NK-92 (cell line): Measurements from ENCODE around the gene TGIF2.
"Not testable (repeated sequence)": the region's sequence is repeated elsewhere in the genome, so short reads cannot be mapped to it uniquely, and the experiment has no call there.

Source experiments
- DNase-seq: peaks from one replicate; lab custom pipeline; 2025; ENCODE audit not compliant: unreplicated experiment; lab: John Stamatoyannopoulos, UW

Gene TGIF2

DNA sequence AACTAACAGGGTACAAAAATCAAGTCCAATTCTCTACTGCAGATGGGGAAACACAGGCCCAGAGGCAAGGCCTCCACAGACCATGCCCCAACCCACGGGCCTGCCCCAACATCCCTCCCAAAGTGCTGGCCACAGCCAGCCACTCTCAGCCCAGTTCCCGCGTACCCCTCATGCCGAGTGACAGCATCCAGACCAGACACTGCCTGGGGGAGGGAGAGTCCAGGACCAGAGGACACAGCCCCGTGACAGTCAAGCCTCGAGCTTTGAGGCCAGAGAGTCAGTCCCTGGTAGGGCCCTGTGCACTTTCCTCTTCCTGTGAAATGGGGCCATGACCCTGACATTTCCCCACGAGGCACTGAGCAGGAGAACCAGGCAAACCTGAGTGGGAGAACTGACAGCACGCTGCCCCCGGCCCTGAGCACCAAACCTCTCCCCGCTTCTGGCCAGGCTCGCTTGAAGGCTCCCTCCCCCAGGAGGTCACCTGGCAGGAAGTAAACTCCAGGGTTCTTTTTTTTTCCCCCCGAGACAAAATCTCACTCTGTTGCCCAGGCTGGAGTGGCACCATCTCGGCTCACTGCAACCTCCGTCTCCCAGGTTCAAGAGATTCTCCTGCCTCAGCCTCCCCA, 27.2 kb upstream of the TGIF2 start:
- DNase-seq = no peak

DNA sequence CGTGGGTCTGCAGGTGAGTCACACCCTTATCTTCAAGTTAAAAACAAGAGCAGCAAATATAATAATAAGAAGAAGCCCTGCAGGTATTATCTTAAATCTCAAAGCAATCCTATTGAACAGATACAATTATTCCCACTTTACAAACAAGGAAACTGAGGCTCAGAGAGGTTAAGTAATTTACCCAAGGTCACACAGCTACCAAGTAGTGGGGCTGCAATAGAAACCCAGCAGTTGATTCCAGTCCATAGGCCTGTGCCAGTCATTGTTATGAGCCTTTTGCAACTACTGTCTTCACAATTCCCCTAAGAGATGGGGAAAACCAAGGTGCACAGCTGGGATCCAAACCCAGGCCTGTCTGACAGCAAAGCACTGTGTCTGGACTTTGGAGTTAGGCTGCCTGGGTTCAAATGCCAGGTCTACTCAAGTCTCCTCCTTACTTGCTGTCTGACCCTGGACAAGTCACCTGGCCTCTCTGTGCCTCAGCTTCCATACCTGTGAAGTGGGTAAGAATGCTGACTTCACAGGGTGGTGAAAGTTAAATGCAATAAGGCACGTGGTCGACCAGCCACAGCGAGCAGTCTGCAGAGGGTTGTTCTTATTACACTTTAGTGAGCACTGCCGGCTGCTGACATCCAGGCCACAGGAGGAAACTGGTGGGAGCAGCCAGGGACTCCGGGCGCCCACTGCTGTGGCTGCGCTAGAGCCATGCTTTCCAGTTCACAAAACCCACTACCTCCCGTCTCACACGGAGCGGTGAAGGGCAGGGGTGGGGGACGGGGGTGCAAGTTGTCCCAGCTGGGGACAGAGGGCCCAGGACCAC, 26.0 kb upstream of the TGIF2 start:
- DNase-seq = no peak

DNA sequence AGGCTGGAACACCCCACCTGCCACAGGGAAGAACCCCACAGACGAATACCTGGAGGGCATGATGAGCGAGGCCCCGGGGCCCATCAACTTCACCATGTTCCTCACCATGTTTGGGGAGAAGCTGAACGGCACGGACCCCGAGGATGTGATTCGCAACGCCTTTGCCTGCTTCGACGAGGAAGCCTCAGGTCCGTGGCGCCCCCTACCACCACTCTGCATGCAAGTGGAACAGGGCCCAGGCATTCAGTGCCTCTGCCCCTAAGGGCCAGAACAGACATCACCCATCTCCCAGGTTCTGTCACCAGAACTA, 25.4 kb upstream of the TGIF2 start:
- DNase-seq = no peak

DNA sequence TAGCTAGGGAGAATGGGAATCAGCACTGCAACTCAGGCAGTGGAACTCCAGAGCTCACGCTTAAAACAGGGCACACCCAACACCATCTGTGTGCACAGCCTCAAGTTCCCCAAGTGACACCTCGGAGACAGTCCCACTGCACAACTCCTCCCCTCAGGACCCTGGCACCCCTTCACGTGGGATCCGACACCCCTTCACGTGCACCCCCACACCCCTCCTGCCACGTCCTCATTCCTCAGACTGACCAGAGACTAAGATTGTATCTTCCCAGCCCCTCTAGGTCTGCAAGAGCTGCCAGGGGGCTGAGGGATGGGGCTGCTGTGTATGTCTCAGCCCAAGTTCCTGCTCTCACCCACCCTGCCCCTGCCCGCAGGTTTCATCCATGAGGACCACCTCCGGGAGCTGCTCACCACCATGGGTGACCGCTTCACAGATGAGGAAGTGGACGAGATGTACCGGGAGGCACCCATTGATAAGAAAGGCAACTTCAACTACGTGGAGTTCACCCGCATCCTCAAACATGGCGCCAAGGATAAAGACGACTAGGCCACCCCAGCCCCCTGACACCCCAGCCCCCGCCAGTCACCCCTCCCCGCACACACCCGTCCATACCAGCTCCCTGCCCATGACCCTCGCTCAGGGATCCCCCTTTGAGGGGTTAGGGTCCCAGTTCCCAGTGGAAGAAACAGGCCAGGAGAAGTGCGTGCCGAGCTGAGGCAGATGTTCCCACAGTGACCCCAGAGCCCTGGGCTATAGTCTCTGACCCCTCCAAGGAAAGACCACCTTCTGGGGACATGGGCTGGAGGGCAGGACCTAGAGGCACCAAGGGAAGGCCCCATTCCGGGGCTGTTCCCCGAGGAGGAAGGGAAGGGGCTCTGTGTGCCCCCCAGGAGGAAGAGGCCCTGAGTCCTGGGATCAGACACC, 24.4 kb upstream of the TGIF2 start:
- DNase-seq = no peak

DNA sequence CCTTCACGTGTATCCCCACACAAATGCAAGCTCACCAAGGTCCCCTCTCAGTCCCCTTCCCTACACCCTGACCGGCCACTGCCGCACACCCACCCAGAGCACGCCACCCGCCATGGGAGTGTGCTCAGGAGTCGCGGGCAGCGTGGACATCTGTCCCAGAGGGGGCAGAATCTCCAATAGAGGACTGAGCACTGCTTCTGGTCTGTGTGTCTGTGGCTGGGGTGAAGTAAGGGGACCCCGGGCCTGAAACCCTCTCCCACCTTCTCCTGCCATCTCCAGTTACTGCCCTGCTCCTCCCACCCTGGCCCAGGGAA, 23.8 kb upstream of the TGIF2 start:
- no peak for DNase-seq

DNA sequence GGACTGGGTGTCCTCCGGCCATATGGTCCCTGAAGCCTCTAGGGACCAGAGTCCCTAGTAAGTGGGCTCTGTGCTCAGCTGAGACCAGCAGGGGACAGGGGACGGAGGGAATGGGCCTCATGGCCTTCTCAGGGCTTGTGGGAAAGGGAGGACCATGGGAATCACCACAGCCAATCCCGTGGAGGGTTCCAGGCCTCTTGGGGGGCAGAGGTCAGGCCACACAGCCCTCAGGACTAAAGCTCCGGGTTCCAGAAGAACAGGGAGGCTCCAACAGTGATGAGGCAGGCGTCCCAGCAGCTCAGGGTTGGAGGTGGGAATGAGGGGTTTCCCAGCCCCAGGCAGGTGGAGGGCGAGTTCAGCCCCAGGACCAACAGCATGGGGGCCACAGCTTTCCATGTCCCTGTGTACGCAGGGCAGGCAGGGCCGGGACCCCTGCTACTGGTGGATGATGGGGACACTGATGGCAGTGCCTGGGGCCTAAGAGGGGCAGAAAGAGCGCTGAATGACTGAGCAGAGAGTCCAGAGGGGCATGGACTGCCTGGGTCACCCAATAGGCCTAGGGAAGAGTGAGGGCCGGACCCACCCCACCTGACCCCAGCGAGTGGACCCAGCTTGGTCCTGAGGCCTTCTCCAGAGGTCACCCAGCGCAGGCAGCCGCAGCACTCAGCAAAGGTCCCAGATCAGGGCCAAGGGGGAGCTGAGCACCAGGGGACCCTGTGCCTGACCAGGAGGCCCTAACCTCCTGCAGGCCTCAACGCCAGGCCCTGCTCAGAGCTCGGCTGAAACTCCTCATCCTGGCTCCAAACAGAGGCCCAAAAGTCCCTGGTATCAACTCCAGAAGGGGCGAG, 23.2 kb upstream of the TGIF2 start:
- no peak for DNase-seq

DNA sequence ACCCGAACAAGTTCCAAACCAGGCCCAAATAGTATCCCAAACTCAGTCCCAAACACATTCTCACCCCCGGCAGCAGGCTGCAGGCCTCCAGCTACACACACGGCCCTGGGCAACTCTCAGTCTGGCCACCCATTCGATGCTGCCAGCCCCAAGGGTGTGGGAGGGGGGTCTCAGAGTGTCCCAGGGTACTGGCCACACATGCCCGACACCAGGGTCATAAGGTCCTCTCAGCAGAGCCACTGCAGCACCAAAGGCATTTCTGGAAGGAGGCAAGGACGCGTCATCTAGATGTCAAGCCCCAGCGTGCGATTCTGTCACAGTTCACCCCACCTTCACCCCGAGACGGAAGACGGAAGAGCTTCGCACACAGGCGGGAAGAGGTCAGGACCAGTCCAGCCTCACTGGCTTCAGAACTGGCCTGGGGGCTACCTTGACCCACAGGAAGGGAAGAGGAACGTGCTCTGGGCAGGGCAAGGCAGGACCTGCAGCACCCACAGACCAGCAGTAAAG, 22.6 kb upstream of the TGIF2 start:
- DNase-seq = no peak

DNA sequence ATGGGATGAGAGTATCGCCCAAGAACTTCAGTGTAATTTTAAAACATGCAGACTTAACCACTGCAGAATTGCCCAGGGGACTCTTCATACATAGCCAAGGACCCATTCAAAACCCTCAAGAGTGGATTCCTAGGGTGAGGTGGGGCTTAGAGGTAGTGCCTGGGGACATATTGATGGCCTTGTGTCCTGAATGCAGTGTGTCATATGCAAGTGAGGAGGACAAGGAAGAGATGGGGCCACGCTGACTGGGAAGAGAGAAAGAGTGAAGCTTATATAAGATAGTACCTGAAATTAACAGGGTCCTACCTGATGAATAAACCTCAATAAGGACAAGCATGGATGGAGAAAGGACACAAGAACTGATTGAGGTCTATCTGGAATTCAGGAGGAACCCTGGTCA, 18.1 kb upstream of the TGIF2 start:
- DNase-seq = no peak

DNA sequence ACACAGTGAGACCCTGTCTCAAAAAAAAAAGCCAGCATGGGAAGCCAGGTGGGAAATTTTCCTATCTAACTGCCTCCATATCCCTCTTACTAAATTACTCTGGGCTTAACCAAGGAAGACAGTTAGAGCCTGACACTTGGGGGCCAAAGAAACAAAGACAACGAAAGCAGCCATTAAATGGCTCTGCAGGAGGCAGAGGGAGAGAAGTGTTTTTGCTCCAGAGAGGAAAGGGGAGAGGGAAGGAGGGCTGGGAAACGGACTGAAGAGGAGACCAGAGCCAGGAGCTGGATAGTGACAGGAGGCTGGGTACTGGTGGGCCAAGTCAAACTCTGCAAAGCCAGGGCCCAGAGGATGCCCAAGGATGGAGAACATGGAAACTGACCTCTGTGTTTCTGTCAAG, 10.7 kb upstream of the TGIF2 start:
- no peak for DNase-seq

DNA sequence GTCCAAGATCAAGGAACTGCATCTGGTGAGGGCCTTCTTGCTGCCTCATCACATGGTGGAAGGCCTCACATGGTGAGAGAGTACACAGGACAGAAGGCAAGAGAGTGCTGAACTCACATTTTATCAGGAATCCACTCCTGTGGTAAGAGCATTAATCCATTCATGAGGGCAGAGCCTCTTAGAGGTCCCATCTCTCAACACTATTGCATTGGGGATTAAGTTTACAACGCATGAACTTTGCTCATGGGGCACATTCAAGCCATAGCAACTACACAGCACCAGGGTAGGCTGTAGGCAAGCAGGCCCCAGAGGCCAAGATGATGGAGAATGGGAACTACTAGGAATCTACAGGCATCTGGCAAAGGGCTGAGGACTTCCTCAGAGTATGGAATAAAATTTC, 10.0 kb upstream of the TGIF2 start:
- DNase-seq = no peak

DNA sequence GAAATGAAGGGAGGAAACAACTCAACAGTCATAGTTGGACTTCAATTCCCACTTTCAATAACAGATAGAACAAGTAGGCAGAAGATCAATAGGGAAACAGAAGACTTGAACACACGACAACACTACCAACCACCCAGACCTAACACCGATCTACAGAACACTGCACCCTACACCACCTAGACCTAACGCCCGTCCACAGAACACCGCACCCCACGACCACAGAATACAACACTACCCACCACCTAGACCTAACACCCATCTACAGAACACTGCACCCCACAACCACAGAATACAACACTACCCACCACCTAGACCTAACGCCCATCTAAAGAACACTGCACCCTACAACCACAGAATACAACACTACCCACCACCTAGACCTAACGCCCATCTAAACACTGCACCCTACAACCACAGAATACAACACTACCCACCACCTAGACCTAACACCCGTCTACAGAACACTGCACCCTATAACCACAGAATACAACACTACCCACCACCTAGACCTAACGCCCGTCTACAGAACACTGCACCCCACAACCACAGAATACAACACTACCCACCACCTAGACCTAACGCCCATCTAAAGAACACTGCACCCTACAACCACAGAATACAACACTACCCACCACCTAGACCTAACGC, 9.2 kb upstream of the TGIF2 start:
- DNase-seq = not testable (repeated sequence)

DNA sequence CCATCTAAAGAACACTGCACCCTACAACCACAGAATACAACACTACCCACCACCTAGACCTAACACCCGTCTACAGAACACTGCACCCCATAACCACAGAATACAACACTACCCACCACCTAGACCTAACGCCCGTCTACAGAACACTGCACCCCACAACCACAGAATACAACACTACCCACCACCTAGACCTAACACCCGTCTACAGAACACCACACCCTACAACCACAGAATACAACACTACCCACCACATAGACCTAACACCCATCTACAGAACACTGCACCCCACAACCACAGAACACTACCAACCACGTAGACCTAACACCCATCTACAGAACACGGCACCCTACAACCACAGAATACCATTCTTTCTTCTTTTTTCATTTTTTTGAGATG, 8.7 kb upstream of the TGIF2 start:
- not testable (repeated sequence) for DNase-seq

DNA sequence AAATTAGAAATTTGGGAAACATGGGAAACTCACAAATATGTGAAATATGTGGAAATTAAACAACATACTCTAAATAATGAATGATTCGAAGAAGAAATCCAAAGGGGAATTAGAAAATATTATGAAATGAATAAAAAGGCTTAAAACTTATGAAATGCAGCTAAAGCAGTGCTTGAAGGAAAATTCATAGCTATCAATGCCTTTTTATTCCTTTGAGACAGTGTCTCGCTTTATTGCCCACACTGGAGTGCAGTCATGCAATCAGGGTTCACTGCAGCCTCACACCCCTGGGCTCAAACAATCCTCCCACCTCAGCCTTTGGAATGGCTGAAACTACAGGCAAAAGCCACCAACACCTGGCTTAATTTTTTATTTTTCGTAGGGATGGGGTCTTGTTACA, 7.9 kb upstream of the TGIF2 start:
- no peak for DNase-seq

DNA sequence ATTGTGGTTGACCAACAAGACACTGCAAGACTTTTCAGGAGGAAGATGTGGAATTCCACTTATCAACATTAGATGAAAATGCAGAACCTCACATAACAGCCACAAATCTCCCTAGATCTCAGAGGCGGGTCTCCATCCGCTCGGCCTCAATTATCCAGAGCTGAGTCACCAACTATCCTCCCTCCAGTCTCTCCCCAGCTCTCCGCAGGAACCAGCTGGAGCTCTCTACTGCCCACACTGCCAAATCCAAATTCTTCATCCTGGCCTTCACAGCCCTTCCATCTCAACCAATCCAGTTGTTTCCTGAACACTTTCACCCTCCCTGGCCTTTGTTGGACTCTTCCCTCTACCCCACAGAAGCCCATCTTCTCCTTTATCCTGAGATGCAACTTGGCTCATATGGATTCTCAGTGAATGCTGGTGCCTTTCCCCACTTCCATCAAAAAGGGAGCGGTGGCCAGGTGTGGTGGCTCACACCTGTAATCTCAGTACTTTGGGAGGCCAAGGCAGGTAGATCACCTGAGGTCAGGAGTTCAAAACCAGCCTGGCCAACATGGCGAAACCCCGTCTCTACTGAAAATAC, 3.5 kb upstream of the TGIF2 start:
- no peak for DNase-seq

DNA sequence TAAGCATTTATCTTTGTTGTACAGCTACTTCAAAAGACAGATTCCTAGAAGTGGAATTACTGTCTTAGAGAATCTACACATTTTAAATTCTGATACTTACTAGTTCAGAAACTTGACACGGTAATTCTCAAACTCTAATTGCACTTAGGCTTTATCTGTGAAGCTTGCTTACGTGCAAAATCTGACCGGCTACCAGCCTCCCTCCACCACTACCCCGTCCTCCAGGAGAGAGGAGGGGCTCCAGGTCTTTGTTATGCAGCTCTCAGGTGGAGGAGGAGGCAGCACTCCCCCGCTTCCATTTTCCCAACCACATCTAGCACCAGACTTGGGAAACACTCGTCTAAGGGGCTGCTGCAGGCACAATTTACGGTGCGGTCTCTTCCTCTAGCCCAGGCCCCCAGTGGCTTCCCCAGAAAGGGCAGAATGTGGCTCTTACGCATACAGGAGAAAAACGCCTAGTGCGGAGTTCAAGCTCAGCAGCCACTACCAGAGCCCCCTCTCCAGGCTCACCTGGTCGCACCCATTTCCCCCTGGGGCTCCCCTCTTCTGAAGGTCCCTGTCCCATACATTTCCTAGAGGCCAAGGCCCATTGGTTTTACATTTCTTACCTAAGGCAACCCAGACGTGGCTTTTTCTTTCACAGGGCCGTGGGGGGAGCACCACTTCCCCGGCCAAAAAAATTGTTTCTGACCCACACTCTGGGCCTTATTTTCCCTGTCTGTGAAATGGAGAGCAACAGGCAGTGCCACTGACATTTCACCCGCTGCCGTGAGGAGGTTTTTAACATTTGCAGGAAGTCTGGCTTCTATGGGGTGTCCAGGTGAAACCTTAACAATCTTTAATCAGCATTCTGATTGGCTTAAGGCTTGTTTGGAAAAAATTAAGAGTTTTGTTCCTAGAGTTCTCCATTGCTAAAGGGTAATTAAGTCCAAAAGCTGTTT, 1.6 kb upstream of the TGIF2 start:
- DNase-seq = no peak

DNA sequence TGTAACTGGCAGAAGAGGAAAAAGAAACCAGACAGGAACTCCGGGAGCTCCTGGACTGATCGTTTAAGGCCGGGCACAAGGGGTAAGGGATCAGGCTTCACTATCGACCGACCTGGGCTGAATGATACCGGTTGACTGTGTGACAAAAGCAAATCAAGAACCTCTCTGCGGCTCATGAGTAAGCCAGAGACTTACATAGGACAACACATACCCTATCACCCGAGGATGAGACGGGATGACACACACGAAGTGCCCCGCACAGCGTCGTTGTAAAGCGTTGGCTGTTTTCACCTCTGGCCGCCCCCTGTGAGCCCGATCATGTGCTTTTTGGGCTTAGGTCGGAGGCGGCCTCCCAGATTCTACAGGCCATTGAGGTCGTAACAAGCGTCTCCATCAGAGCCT, 695 bp upstream of the TGIF2 start:
- no peak for DNase-seq

DNA sequence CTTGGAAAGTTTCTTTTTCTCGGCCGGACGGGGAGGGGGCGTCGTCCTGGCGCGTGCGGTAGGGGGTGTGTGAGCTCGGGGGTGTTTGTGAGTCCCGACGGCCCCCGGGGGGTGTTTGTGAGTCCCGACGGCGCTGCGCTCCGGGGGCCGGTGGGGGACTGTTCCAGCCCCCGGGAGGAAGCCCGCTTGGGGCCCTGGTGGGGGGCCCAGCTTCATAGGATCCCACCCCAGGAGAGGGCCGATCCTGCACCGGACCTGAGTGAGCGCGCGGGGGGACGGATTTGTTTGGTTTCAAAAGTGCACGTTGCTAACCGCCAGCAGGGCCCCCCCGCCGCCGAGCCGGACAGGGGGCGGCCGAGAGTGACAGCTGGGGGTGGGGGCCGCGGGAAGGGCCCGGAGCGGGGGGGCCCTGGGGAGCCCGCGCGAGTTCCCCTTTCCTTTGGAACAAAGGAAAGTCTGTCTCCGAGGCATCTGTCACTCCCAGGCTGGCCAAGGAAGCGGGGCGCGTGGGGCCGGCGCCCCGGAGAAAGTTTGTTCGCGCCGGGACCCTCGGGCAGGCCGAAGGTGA, 485 bp downstream of the TGIF2 start:
- DNase-seq = no peak

DNA sequence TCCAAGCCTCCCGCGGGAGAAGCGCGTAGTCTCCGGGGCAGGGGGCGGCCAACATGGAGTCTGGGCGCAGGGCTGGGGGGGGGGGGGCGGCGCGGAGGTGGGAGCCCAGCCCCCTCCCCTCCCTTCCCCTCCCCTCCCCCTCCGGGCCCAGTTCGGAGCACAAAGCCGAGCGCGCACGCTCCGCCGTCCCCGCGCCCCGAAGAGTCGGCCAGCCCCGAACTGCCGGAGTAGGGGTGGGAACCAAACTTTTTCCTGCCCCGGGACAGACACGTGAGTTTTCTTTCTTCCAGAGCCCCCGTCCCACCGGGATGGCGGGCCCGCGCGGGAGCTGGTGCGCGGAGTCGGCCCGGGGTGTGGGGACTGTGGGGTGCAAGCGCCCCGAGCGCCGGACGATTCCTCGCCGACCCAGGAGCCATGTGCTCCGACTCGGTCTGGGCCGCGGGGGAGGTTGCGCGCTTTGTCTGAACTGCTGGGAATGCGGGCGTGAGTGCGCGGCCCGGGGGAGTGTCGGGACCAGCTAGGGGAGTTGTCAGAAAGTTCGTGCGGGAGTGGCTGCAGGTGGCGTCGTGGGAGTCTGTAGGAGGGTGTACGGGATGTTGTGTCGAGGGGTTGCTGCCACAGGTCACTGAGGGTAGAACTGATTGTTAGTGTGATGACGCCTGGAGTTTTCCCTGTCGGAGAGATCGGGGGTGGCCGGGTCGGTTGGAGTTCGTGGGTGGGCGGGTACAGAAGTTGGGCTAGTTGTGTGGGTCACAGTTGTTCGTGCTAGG, 1.2 kb downstream of the TGIF2 start:
- DNase-seq = no peak
